K562 (cell line): ENCODE data around the gene DYNC1H1. TPM values are rescaled to one million over a fixed set of nuclear protein-coding genes. Genes with fewer than 3 reads are reported as not detected.

Experiments
- BCL6 ChIP-seq: fragments of 250-450 bp; sonication (Bioruptor Pico); IDR thresholded peaks from 2 replicates; pipeline ENCODE4 v1.4.0; 2020
- MEIS2 ChIP-seq: fragments of 450-650 bp; IDR thresholded peaks from 2 replicates; pipeline ENCODE4 v1.6.1; 2014; ENCODE audit warnings: mild to moderate bottlenecking; ENCODE audit not compliant: partially characterized antibody
- NCOA2 ChIP-seq, 2 experiments: fragments of 450-650 bp; IDR thresholded peaks; 2 replicates each; pipeline ENCODE4 v1.6.1; 2018; ENCODE audit warnings: mild to moderate bottlenecking in 2 of 2, moderate library complexity in 1 of 2; ENCODE audit not compliant: partially characterized antibody in 2 of 2
- POLR2AphosphoS5 ChIP-seq: IDR thresholded peaks from 2 replicates; pipeline ENCODE4 v1.6.1; 2011; ENCODE audit warnings: mild to moderate bottlenecking, low read depth, low read length, moderate library complexity; ENCODE audit not compliant: control insufficient read depth, insufficient read depth
- RBFOX2 ChIP-seq: fragments of 200-400 bp; formaldehyde crosslinking; IDR thresholded peaks from 2 replicates; pipeline ENCODE4 v1.6.1; 2017; ENCODE audit warnings: low read depth, mild to moderate bottlenecking, low read length, moderate library complexity
- SOX6 ChIP-seq: fragments of 450-650 bp; IDR thresholded peaks from 2 replicates; pipeline ENCODE4 v1.6.1; 2014; ENCODE audit warnings: mild to moderate bottlenecking
- SREBF1 ChIP-seq: fragments of 150-350 bp; IDR thresholded peaks from 2 replicates; pipeline ENCODE4 v1.6.1; 2014; ENCODE audit warnings: antibody characterized with exemption, low read depth, low read length, borderline replicate concordance
- ZNF140 ChIP-seq: fragments of 250-450 bp; sonication (Bioruptor Pico); IDR thresholded peaks from 2 replicates; pipeline ENCODE4 v1.8.0; 2021; ENCODE audit warnings: moderate library complexity, mild to moderate bottlenecking, inconsistent platforms
- ZNF79 ChIP-seq: fragments of 250-450 bp; sonication (Bioruptor Pico); IDR thresholded peaks from 2 replicates; pipeline ENCODE4 v1.4.0; 2020; ENCODE audit warnings: low read depth, mild to moderate bottlenecking, moderate library complexity
- polyA plus RNA-seq, 8 experiments: library from polyadenylated mRNA; depleted of rRNA in 4 of 8; stranded (reverse) in 5 of 8; unstranded in 3 of 8; fragments of >200 nt; fragmentation: Nextera tagmentation in 2 of 8; fragmentation: Illumina TruSeq in 1 of 8; extraction: Ambion mirVana in 2 of 8; extraction: Trizol in 1 of 8; gene quantifications; 2 replicates each; pipeline versions ENCODE4 v1.2.1 to v1.2.3, GENCODE V29; 2011 to 2014; ENCODE audit warnings: inconsistent platforms in 1 of 8, missing spikeins in 1 of 8
- total RNA-seq, 7 experiments: library from RNA; depleted of rRNA in 6 of 7; stranded (reverse); fragments of >200 nt in 6 of 7; fragmentation: Illumina TruSeq in 2 of 7; extraction: Trizol in 2 of 7; gene quantifications; 2 replicates each; pipeline versions ENCODE4 v1.2.1 to v1.2.3, GENCODE V29; 2011 to 2021; ENCODE audit warnings: low replicate concordance in 1 of 7
- TF ChIP-seq, protein P1 (sequence below): fragments of 250-450 bp; sonication (Bioruptor Pico); IDR thresholded peaks from 2 replicates; pipeline ENCODE4 v1.4.0; 2020
- TF ChIP-seq, protein P2 (sequence below): sonication (generic); formaldehyde crosslinking; IDR thresholded peaks from 2 replicates; pipeline ENCODE4 v1.8.0; 2022; ENCODE audit warnings: mild to moderate bottlenecking, missing genetic modification reagents
- TF ChIP-seq, protein P3 (sequence below): fragments of 450-650 bp; IDR thresholded peaks from 2 replicates; pipeline ENCODE4 v1.6.1; 2016; ENCODE audit warnings: low read depth

Gene DYNC1H1
- total and polyA plus RNA-seq, 9 of the 15 experiments (the other 6 are each of a cell fraction or from before 2014, with no cell fraction given), result 31.9 to 335 (median 115) TPM

DNA sequence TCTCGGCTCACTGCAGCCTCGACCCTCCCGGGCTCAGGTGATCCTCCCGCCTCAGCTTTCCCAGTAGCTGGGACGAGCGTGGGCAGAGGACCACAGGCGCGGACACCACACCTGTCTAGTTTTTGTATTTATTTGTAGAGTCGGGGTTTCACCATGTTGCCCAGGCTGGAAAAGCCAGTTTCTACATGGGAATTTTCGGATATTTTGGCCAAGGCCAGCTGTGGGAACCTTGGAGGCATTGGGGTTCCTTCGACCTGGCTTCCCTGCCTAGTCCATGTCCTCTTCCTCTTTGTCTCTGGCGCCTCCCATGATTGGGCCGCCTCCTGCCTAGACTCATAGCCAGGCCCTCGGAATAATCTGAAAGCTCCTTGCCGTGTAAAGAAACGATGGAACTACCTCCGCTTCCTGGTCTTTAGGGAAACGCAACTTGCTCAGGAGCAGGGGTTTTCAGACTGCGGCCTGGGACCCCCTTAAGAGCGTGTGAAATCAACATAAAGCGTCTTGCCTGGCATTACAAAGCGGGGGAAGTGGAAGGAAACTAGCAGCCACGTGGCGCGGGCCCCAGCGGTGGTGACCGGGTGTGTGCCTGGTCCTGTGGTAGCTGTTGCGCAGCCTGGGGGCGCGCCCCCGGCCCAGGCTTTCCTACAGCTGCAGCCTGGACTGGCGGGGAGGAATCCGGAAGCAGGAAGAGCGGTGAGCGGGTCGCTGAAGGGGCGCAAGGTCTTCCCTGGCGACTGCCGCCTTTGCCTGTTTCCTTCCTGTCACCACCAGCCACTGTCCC lies 123.8 kb downstream of the DYNC1H1 start (continued):
- TF ChIP-seq, protein P1, sequence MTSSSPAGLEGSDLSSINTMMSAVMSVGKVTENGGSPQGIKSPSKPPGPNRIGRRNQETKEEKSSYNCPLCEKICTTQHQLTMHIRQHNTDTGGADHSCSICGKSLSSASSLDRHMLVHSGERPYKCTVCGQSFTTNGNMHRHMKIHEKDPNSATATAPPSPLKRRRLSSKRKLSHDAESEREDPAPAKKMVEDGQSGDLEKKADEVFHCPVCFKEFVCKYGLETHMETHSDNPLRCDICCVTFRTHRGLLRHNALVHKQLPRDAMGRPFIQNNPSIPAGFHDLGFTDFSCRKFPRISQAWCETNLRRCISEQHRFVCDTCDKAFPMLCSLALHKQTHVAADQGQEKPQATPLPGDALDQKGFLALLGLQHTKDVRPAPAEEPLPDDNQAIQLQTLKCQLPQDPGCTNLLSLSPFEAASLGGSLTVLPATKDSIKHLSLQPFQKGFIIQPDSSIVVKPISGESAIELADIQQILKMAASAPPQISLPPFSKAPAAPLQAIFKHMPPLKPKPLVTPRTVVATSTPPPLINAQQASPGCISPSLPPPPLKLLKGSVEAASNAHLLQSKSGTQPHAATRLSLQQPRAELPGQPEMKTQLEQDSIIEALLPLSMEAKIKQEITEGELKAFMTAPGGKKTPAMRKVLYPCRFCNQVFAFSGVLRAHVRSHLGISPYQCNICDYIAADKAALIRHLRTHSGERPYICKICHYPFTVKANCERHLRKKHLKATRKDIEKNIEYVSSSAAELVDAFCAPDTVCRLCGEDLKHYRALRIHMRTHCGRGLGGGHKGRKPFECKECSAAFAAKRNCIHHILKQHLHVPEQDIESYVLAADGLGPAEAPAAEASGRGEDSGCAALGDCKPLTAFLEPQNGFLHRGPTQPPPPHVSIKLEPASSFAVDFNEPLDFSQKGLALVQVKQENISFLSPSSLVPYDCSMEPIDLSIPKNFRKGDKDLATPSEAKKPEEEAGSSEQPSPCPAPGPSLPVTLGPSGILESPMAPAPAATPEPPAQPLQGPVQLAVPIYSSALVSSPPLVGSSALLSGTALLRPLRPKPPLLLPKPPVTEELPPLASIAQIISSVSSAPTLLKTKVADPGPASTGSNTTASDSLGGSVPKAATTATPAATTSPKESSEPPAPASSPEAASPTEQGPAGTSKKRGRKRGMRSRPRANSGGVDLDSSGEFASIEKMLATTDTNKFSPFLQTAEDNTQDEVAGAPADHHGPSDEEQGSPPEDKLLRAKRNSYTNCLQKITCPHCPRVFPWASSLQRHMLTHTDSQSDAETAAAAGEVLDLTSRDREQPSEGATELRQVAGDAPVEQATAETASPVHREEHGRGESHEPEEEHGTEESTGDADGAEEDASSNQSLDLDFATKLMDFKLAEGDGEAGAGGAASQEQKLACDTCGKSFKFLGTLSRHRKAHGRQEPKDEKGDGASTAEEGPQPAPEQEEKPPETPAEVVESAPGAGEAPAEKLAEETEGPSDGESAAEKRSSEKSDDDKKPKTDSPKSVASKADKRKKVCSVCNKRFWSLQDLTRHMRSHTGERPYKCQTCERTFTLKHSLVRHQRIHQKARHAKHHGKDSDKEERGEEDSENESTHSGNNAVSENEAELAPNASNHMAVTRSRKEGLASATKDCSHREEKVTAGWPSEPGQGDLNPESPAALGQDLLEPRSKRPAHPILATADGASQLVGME (CRISPR knock-in tag), result no peak
- TF ChIP-seq SOX6 (no peak), MEIS2 (no peak), POLR2AphosphoS5 (no peak), SREBF1 (no peak), BCL6 (CRISPR knock-in tag) (no peak), ZNF140 (CRISPR knock-in tag) (no peak), ZNF79 (CRISPR knock-in tag) (no peak), RBFOX2 (peak; percentile 78), NCOA2 (IDR thresholded peaks at IDR 0.05; ENCODE audit: partially characterized antibody in 2 of 2) (no peak)
- TF ChIP-seq, protein P2, sequence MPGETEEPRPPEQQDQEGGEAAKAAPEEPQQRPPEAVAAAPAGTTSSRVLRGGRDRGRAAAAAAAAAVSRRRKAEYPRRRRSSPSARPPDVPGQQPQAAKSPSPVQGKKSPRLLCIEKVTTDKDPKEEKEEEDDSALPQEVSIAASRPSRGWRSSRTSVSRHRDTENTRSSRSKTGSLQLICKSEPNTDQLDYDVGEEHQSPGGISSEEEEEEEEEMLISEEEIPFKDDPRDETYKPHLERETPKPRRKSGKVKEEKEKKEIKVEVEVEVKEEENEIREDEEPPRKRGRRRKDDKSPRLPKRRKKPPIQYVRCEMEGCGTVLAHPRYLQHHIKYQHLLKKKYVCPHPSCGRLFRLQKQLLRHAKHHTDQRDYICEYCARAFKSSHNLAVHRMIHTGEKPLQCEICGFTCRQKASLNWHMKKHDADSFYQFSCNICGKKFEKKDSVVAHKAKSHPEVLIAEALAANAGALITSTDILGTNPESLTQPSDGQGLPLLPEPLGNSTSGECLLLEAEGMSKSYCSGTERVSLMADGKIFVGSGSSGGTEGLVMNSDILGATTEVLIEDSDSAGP (CRISPR knock-in tag), result no peak
- TF ChIP-seq, protein P3, sequence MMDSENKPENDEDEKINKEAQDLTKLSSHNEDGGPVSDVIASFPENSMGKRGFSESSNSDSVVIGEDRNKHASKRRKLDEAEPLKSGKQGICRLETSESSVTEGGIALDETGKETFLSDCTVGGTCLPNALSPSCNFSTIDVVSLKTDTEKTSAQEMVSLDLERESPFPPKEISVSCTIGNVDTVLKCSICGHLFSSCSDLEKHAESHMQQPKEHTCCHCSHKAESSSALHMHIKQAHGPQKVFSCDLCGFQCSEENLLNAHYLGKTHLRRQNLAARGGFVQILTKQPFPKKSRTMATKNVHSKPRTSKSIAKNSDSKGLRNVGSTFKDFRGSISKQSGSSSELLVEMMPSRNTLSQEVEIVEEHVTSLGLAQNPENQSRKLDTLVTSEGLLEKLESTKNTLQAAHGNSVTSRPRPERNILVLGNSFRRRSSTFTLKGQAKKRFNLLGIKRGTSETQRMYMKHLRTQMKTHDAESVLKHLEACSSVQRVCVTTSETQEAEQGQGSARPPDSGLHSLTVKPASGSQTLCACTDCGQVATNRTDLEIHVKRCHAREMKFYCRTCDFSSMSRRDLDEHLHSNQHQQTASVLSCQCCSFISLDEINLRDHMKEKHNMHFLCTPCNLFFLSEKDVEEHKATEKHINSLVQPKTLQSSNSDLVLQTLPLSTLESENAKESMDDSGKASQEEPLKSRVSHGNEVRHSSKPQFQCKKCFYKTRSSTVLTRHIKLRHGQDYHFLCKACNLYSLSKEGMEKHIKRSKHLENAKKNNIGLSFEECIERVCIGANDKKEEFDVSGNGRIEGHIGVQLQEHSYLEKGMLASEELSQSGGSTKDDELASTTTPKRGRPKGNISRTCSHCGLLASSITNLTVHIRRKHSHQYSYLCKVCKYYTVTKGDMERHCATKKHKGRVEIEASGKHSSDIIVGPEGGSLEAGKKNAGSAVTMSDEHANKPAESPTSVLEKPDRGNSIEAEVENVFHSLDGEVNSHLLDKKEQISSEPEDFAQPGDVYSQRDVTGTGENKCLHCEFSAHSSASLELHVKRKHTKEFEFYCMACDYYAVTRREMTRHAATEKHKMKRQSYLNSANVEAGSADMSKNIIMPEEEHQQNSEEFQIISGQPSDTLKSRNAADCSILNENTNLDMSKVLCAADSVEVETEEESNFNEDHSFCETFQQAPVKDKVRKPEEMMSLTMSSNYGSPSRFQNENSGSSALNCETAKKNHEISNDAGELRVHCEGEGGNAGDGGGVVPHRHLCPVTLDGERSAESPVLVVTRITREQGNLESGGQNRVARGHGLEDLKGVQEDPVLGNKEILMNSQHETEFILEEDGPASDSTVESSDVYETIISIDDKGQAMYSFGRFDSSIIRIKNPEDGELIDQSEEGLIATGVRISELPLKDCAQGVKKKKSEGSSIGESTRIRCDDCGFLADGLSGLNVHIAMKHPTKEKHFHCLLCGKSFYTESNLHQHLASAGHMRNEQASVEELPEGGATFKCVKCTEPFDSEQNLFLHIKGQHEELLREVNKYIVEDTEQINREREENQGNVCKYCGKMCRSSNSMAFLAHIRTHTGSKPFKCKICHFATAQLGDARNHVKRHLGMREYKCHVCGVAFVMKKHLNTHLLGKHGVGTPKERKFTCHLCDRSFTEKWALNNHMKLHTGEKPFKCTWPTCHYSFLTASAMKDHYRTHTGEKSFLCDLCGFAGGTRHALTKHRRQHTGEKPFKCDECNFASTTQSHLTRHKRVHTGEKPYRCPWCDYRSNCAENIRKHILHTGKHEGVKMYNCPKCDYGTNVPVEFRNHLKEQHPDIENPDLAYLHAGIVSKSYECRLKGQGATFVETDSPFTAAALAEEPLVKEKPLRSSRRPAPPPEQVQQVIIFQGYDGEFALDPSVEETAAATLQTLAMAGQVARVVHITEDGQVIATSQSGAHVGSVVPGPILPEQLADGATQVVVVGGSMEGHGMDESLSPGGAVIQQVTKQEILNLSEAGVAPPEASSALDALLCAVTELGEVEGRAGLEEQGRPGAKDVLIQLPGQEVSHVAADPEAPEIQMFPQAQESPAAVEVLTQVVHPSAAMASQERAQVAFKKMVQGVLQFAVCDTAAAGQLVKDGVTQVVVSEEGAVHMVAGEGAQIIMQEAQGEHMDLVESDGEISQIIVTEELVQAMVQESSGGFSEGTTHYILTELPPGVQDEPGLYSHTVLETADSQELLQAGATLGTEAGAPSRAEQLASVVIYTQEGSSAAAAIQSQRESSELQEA, result no peak
